ENCODE results near the gene HDC.

The HDC gene

GRCh38 chr15:50265620-50266019 lies at the start of gene HDC:
Gene HDC (minus strand): TSS chr15:50265726. CDS start chr15:50265623, 103 bp downstream.
- no peak for DNase-seq (ENCODE audit: low spot score)

GRCh38 chr15:50312636-50313035 lies 47.1 kb upstream of the HDC start:
- DNase-seq (ENCODE audit: low spot score) = no peak

GRCh38 chr15:50307799-50308198 lies 42.3 kb upstream of the HDC start:
- DNase-seq (ENCODE audit: low spot score) = no peak

GRCh38 chr15:50304836-50305235 lies 39.3 kb upstream of the HDC start:
- no peak for DNase-seq (ENCODE audit: low spot score)

GRCh38 chr15:50302581-50302980 lies 37.1 kb upstream of the HDC start:
- no peak for DNase-seq (ENCODE audit: low spot score)

- DNase-seq (ENCODE audit: low spot score) = no peak
Observed at GRCh38 chr15:50298340-50298739, 32.8 kb upstream of the HDC start.

- DNase-seq (ENCODE audit: low spot score) = no peak
Observed at GRCh38 chr15:50295966-50296365, 30.4 kb upstream of the HDC start.

- no peak for DNase-seq (ENCODE audit: low spot score)
Observed at GRCh38 chr15:50289749-50290148, 24.2 kb upstream of the HDC start.

GRCh38 chr15:50287324-50288116 lies 22.0 kb upstream of the HDC start:
- DNase-seq (ENCODE audit: low spot score) = no peak

GRCh38 chr15:50281427-50281826 lies 15.9 kb upstream of the HDC start:
- DNase-seq (ENCODE audit: low spot score) = no peak

GRCh38 chr15:50280271-50280670 lies 14.7 kb upstream of the HDC start:
- DNase-seq (ENCODE audit: low spot score) = no peak

- DNase-seq (ENCODE audit: low spot score) = no peak
Observed at GRCh38 chr15:50278496-50278895, 13.0 kb upstream of the HDC start.

- no peak for DNase-seq (ENCODE audit: low spot score)
Observed at GRCh38 chr15:50277370-50277769, 11.8 kb upstream of the HDC start.

- no peak for DNase-seq (ENCODE audit: low spot score)
Observed at GRCh38 chr15:50275908-50276307, 10.4 kb upstream of the HDC start.

- no peak for DNase-seq (ENCODE audit: low spot score)
Observed at GRCh38 chr15:50275091-50275490, 9.6 kb upstream of the HDC start.

GRCh38 chr15:50267577-50267976 lies 2.1 kb upstream of the HDC start:
- no peak for DNase-seq (ENCODE audit: low spot score)

- no peak for DNase-seq (ENCODE audit: low spot score)
Observed at GRCh38 chr15:50262533-50262932, 3.0 kb downstream of the HDC start.

GRCh38 chr15:50261981-50262380 lies 3.5 kb downstream of the HDC start:
- DNase-seq (ENCODE audit: low spot score) = peak; percentile 27

GRCh38 chr15:50260969-50261496 lies 4.5 kb downstream of the HDC start:
- DNase-seq (ENCODE audit: low spot score) = no peak

- no peak for DNase-seq (ENCODE audit: low spot score)
Observed at GRCh38 chr15:50259276-50259675, 6.2 kb downstream of the HDC start.

GRCh38 chr15:50257924-50258323 lies 7.6 kb downstream of the HDC start:
- no peak for DNase-seq (ENCODE audit: low spot score)

- DNase-seq (ENCODE audit: low spot score) = no peak
Observed at GRCh38 chr15:50257332-50257731, 8.2 kb downstream of the HDC start.

- DNase-seq (ENCODE audit: low spot score) = no peak
Observed at GRCh38 chr15:50256188-50257041, 9.1 kb downstream of the HDC start.
